GM18520 (cell line): ENCODE data around the gene APOH.

Source experiments
- ATAC-seq: cut with Tn5 transposase; IDR thresholded peaks from one replicate; pipeline ENCODE4 v1.9.1; 2021; ENCODE audit not compliant: unreplicated experiment

Gene APOH

GRCh38 chr17:66198242-66198641 lies 31.0 kb downstream of the APOH start:
- ATAC-seq: no peak

GRCh38 chr17:66192378-66192687 lies 36.9 kb downstream of the APOH start:
- ATAC-seq: no peak

- no peak for ATAC-seq
Measured at GRCh38 chr17:66191593-66192377, 37.4 kb downstream of the APOH start, which contains the start of gene CEP112. Gene CEP112, minus strand, starts transcription at chr17:66192133.

- ATAC-seq: no peak
Measured at GRCh38 chr17:66190738-66191592, 38.2 kb downstream of the APOH start.

DNA sequence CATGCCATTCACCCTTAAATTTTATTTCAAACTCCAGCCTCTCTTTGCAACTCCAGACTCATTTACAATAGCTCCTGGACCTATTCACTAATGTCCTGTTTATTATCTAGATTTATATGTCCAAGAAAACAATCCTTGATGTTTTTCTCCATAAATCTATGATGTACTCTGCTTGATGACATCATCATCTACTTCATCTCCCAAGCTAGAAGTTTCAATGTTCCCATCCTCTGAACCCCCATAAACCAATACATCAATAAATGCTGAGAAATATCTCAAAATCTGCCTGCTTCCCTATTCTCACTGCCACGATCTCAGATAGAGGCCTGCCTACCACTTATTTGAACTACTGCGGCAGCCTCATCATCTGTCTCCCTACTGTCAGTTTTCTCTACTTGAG lies 41.5 kb downstream of the APOH start:
- ATAC-seq: no peak

- no peak for ATAC-seq
Measured at GRCh38 chr17:66185862-66186261, 43.4 kb downstream of the APOH start.

GRCh38 chr17:66184392-66184791 lies 44.8 kb downstream of the APOH start:
- ATAC-seq: no peak

GRCh38 chr17:66183529-66183928 lies 45.7 kb downstream of the APOH start:
- no peak for ATAC-seq

DNA sequence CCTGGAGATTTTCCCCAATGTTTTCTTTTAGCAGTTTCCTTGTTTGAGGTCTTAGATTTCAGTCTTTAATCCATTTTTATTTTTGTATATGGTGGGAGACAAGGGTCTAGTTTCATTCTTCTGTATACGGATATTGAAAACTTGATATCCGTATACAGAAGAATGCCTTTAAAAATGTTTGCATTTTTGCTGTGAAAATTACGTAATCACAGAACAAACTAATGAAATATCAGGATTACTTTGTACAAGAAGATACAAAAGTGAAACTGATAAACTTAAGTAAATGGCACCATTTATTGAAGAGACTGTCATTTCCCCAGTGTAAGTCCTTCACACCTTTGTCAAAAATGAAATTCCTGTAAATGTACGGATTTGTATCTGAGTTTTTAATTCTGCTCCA lies 50.6 kb downstream of the APOH start:
- no peak for ATAC-seq

DNA sequence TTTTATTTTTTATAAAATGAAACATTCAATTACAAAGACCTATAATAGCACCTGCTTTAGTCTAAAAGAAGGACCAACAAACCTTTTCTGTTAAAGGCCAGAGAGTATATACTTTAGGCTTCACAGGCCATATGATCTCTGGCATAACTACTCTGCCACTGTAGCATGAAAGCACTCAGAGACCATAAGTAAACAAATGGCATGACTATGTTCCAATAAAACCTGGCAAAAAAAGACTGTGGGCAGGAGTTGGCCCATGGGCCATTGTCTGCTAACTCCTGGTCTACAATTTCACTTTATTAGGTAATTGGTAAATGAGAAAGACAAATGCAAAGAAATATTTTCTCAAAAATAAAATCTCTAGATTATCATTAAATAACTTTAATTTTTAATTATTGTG lies 52.2 kb downstream of the APOH start:
- no peak for ATAC-seq

DNA sequence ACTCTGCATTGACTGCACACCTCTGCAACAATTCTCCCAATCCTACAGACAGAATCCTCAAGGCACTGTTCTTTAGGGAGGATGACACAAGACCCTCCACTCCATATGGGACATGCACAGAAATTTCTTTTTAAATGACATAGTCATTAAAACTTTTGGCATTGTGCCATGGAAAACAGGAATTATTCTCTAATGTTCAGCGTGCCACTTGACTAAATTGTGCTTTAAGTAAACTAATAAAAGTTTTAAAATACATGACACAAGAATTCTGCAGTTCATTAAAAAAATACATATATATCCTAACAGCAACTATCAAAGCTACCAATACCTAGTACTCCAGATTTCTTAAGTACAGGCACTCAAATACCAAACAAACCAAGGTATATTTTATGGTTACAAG lies 53.3 kb downstream of the APOH start:
- no peak for ATAC-seq

DNA sequence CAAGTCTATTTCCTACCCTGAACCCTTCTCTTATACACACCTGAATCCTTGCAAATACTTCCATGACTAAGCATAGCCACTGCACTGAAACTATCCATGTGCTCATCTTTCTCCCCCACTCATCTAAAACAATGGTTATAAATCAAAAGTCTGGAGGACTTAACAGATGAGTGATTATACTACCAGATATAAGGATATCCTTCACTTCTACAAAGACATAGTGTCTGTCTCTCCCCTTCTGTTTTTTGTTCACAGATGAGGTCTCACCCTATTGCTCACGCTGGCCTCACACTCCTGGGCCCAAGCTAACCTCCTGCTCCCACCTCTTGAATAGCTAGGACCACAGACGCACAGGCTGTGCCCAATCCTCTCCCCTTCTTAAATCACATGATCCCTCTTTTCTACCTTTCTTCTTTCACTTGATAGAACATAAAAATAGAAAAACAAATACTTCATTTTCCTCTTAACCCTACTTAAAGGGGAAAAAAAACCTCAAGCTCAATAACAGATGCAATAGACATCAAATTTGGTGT lies 56.5 kb downstream of the APOH start:
- ATAC-seq: no peak

- no peak for ATAC-seq
Measured at GRCh38 chr17:66172144-66172543, 57.1 kb downstream of the APOH start.

- ATAC-seq: no peak
Measured at GRCh38 chr17:66171692-66172091, 57.5 kb downstream of the APOH start.

DNA sequence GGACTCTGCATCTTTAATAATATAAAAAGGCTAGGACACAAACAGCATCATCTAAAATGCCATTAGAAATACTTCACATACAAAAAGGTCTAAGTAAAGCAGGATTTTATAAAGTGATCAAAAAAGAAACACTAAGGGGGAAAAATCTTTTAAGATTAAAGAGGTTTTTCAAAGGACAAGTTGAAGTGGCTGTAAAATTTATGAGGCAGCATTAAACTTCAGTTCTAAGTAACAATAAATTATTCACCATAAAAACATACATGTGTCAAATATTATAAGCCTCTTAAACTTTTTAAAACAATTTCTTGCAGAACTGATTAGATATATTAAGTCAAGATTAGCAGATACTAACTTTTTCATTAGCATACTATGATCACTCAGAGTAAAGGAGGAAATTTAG lies 58.0 kb downstream of the APOH start:
- ATAC-seq: no peak

GRCh38 chr17:66169839-66170238 lies 59.4 kb downstream of the APOH start:
- no peak for ATAC-seq

DNA sequence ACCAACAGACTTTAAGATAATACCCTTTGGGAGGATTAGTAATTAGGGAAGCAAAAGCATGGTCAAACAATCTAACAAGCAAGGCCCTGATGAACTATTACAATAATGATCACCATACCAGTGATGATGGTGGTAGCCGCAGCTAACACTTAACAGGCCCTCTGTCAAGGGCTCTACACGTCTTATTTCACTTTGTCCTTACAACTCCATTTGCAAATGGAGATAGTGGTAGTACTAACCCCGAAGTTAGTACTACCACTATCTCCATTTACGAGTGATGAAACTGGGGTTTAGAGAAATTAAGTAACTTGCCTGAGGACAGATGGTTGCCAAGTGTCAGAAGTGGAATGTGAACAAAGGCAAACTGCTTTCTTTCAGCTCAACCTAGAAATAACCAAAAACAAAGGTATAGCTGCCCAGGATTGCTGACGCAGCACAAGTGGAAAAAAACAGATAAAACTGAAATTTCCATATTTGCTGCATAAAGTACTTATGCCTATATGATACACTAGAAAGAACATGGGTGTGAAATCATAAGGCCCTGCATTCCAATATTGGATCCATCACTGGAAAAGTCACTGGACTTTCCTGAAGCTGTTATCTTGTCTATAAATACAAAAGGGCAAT lies 61.9 kb downstream of the APOH start:
- no peak for ATAC-seq

GRCh38 chr17:66165537-66166123 lies 63.6 kb downstream of the APOH start:
- ATAC-seq: no peak
